K562 (cell line): ENCODE results near the gene NME9. TPM values are rescaled to one million over a fixed set of nuclear protein-coding genes. Genes with fewer than 3 reads are reported as not detected.

Source experiments
- ATAC-seq: fragments of 200-7000 bp; cut with Tn5 transposase; 3 replicates; pipeline ENCODE4 v1.9.1; 2020; ENCODE audit warnings: moderate library complexity
- BruUV-seq: library from RNA; stranded (reverse); fragments of 400-500 nt; replicated peaks from 2 replicates; lab custom pipeline; 2021; lab: Mats Ljungman, UMichigan
- CTCF ChIA-PET: fragments of 300-600 bp; formaldehyde crosslinking; extraction: SDS; loops from one replicate; lab custom pipeline; 2021; ENCODE audit warnings: low intra/inter-chr PET ratio; lab: Yijun Ruan, JAX
- POLR2A ChIA-PET: fragments of 300-600, 350-650 bp; sonication (Branson Sonifier 250); formaldehyde crosslinking; extraction: SDS; loops from one replicate; lab custom pipeline; 2021; ENCODE audit warnings: antibody characterized with exemption, inconsistent platforms; lab: Yijun Ruan, JAX
- DNase-seq, 4 experiments: peaks; one replicate each; pipeline versions ENCODE4 v3.0.0 to v3.0.0-alpha.2; 2011 to 2018; ENCODE audit warnings: low spot score in 3 of 4, mixed read lengths in 3 of 4; ENCODE audit errors: extremely low read depth in 1 of 4
- FAIRE-seq: peaks from 2 replicates; lab custom pipeline; 2011; peaks lifted over from hg19 to GRCh38; lab: Jason Lieb, UNC
- H2AFZ ChIP-seq: 2 replicates; pipeline ENCODE4 v1.6.0; 2011; ENCODE audit warnings: low read depth, low read length, control low read depth, inconsistent platforms
- H3K27ac ChIP-seq: fragments of 200-600 bp; 3 replicates; pipeline ENCODE4 v1.8.0; 2011; ENCODE audit warnings: low read depth, mild to moderate bottlenecking, control low read depth, inconsistent platforms, low read length, moderate library complexity, mixed read lengths; ENCODE audit errors: extremely low read depth
- H3K27me3 ChIP-seq, 2 experiments: fragments of 300-600 bp in 1 of 2; 2 replicates in 1 of 2; 3 replicates in 1 of 2; pipeline versions ENCODE4 v1.6.0 to v1.8.0; 2011; ENCODE audit warnings: inconsistent platforms in 2 of 2, low read length in 2 of 2, mild to moderate bottlenecking in 1 of 2, mixed read lengths in 1 of 2, moderate library complexity in 1 of 2; ENCODE audit not compliant: control insufficient read depth in 2 of 2, insufficient read depth in 2 of 2
- H3K36me3 ChIP-seq: fragments of 300-600 bp; 3 replicates; pipeline ENCODE4 v1.8.0; 2011; ENCODE audit warnings: mild to moderate bottlenecking, low read length, inconsistent platforms; ENCODE audit not compliant: control insufficient read depth, insufficient read depth
- H3K4me1 ChIP-seq, 2 experiments: fragments of 200-600 bp in 1 of 2; replicated peaks in 1 of 2; 2 replicates in 1 of 2; 3 replicates in 1 of 2; pipeline versions ENCODE4 v1.5.1 to v1.8.0; 2011; ENCODE audit warnings: inconsistent platforms in 2 of 2, low read length in 2 of 2, mild to moderate bottlenecking in 1 of 2, mixed read lengths in 1 of 2, moderate library complexity in 1 of 2; ENCODE audit not compliant: control insufficient read depth in 2 of 2, insufficient read depth in 2 of 2
- H3K4me2 ChIP-seq: 2 replicates; pipeline ENCODE4 v1.6.1; 2011; ENCODE audit warnings: low read length, control low read depth, inconsistent platforms, mixed read lengths; ENCODE audit not compliant: insufficient read depth
- H3K4me3 ChIP-seq: fragments of 200-600 bp; sonication (generic), shearing (Covaris generic); 2 replicates; pipeline ENCODE4 v1.5.1; 2016; ENCODE audit warnings: control low read depth, inconsistent platforms
- H3K79me2 ChIP-seq: fragments of 200-600 bp; 3 replicates; pipeline ENCODE4 v1.8.0; 2011; ENCODE audit warnings: low read length, inconsistent platforms; ENCODE audit not compliant: control insufficient read depth, insufficient read depth
- H3K9ac ChIP-seq, 2 experiments: 2 replicates each; pipeline versions ENCODE4 v1.6.0 to v1.6.1; 2011; ENCODE audit warnings: low read depth in 2 of 2, low read length in 2 of 2, control low read depth in 1 of 2, inconsistent platforms in 1 of 2, mild to moderate bottlenecking in 1 of 2, mixed read lengths in 1 of 2; ENCODE audit not compliant: insufficient read depth in 1 of 2
- H3K9me1 ChIP-seq: one replicate; pipeline ENCODE4 v1.6.0; 2011; ENCODE audit warnings: inconsistent platforms, mild to moderate bottlenecking, low read length, moderate library complexity; ENCODE audit not compliant: control insufficient read depth, insufficient read depth
- H3K9me3 ChIP-seq: replicated peaks from 2 replicates; pipeline ENCODE4 v1.5.1; 2011; ENCODE audit warnings: low read depth, low read length, inconsistent platforms; ENCODE audit not compliant: control insufficient read depth, insufficient read depth
- H4K20me1 ChIP-seq: replicated peaks from 2 replicates; pipeline ENCODE4 v1.6.1; 2011; ENCODE audit warnings: low read length, inconsistent platforms, mixed read lengths; ENCODE audit not compliant: control insufficient read depth, insufficient read depth
- CCAR2 ChIP-seq: fragments of 200-400 bp; formaldehyde crosslinking; IDR thresholded peaks from 2 replicates; pipeline ENCODE4 v1.6.1; 2017; ENCODE audit warnings: mild to moderate bottlenecking, low read depth, low read length
- DNMT1 ChIP-seq: fragments of 450-650 bp; IDR thresholded peaks from 2 replicates; pipeline ENCODE4 v1.6.1; 2016; ENCODE audit warnings: antibody characterized with exemption, mild to moderate bottlenecking
- FOXK1 ChIP-seq: sonication (generic); formaldehyde crosslinking; IDR thresholded peaks from 2 replicates; pipeline ENCODE4 v1.8.0; 2022; ENCODE audit warnings: missing genetic modification reagents, mild to moderate bottlenecking, borderline replicate concordance
- MBD2 ChIP-seq: sonication (generic); IDR thresholded peaks from 2 replicates; pipeline ENCODE4 v1.6.1; 2016; ENCODE audit warnings: low read depth, borderline replicate concordance
- ZNF76 ChIP-seq: fragments of 250-450 bp; sonication (Bioruptor Pico); IDR thresholded peaks from 2 replicates; pipeline ENCODE4 v1.4.0; 2020; ENCODE audit warnings: mild to moderate bottlenecking, moderate library complexity, borderline replicate concordance
- ZNF830 ChIP-seq: fragments of 250-450 bp; sonication (Bioruptor Pico); IDR thresholded peaks from 2 replicates; pipeline ENCODE4 v1.5.0; 2021; ENCODE audit warnings: mild to moderate bottlenecking
- WGBS: fragments of 100-300 bp; shearing (Covaris generic); methylation state at CpG from one replicate; pipeline ENCODE4 v1.1.6; 2016; ENCODE audit warnings: low coverage, mixed read lengths; ENCODE audit not compliant: insufficient coverage; ENCODE audit errors: missing lambda C conversion rate; 5-methylcytosine and 5-hydroxymethylcytosine counted together
- in situ Hi-C: fragments of 300-500 bp; cut with MboI; formaldehyde crosslinking; loops from 4 replicates; pipeline ENCODE4 v1.15.0; 2018; ENCODE audit warnings: inconsistent platforms, mixed read lengths
- intact Hi-C: fragments of 100-400 bp; cut with micrococcal nuclease; formaldehyde crosslinking; loops from 2 replicates; pipeline ENCODE4 v1.14.2; 2022
- polyA plus RNA-seq, 8 experiments: library from polyadenylated mRNA; depleted of rRNA in 4 of 8; stranded (reverse) in 5 of 8; unstranded in 3 of 8; fragments of >200 nt; fragmentation: Nextera tagmentation in 2 of 8; fragmentation: Illumina TruSeq in 1 of 8; extraction: Ambion mirVana in 2 of 8; extraction: Trizol in 1 of 8; gene quantifications; 2 replicates each; pipeline versions ENCODE4 v1.2.1 to v1.2.3, GENCODE V29; 2011 to 2014; ENCODE audit warnings: inconsistent platforms in 1 of 8, missing spikeins in 1 of 8
- total RNA-seq, 7 experiments: library from RNA; depleted of rRNA in 6 of 7; stranded (reverse); fragments of >200 nt in 6 of 7; fragmentation: Illumina TruSeq in 2 of 7; extraction: Trizol in 2 of 7; gene quantifications; 2 replicates each; pipeline versions ENCODE4 v1.2.1 to v1.2.3, GENCODE V29; 2011 to 2021; ENCODE audit warnings: low replicate concordance in 1 of 7
- TF ChIP-seq, protein P1 (sequence below): sonication (generic); formaldehyde crosslinking; IDR thresholded peaks from 2 replicates; pipeline ENCODE4 v1.8.0; 2022; ENCODE audit warnings: mild to moderate bottlenecking, missing genetic modification reagents, borderline replicate concordance
- TF ChIP-seq, protein P2 (sequence below): fragments of 450-650 bp; formaldehyde crosslinking; IDR thresholded peaks from 2 replicates; pipeline ENCODE4 v1.4.0; 2020; ENCODE audit warnings: mild to moderate bottlenecking
- TF ChIP-seq, protein P3 (sequence below): fragments of 450-650 bp; IDR thresholded peaks from one replicate; pipeline ENCODE4 v1.6.1; 2018; ENCODE audit warnings: mild to moderate bottlenecking, moderate library complexity; ENCODE audit not compliant: partially characterized antibody
- TF ChIP-seq, protein P4 (sequence below): fragments of 450-650 bp; IDR thresholded peaks from 2 replicates; pipeline ENCODE4 v1.6.1; 2017; ENCODE audit warnings: antibody characterized with exemption

The NME9 gene
- total and polyA plus RNA-seq, 9 of the 15 experiments (the other 6 are each of a cell fraction or from before 2014, with no cell fraction given): 0.05 to 0.15 (median 0.13) TPM; not detected in 6

DNA sequence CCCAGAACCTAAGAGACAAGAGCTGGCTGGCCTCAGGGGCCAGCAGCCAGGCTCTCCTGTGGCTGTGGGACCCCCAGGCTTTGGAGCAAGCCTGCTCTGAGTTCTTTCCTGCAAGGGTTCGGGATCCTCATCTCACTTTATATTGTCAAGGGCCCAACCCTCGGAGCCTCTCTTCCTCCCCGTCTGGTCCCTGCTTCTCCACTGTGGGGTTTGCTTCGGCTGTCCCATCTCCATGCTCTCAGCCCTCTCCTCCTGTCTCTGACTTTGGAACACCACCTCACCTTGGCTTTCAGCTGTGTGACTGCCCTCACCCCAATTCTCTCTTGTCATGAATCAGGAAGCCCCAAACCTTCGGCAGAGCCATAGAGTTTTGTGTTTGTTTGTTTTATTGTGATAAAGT lies 48.7 kb upstream of the NME9 start:
- CTCF ChIA-PET: no interaction called here
- H3K4me3 ChIP-seq: no peak overlapping the region
- BruUV-seq: no TSS peak
- no peaks in the 10 kb centered on the region for H3K9me3 ChIP-seq
- 6% methylated on average over 5 of the region's 5 CpGs for WGBS
- no peaks in the 10 kb centered on the region for H3K9me1 ChIP-seq
- TF ChIP-seq, protein P1, sequence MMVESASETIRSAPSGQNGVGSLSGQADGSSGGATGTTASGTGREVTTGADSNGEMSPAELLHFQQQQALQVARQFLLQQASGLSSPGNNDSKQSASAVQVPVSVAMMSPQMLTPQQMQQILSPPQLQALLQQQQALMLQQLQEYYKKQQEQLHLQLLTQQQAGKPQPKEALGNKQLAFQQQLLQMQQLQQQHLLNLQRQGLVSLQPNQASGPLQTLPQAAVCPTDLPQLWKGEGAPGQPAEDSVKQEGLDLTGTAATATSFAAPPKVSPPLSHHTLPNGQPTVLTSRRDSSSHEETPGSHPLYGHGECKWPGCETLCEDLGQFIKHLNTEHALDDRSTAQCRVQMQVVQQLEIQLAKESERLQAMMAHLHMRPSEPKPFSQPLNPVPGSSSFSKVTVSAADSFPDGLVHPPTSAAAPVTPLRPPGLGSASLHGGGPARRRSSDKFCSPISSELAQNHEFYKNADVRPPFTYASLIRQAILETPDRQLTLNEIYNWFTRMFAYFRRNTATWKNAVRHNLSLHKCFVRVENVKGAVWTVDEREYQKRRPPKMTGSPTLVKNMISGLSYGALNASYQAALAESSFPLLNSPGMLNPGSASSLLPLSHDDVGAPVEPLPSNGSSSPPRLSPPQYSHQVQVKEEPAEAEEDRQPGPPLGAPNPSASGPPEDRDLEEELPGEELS: no peak
- no peak for TF ChIP-seq ZNF76 (CRISPR knock-in tag)
- TF ChIP-seq MBD2: no peak
- TF ChIP-seq FOXK1: no peak
- no peak for TF ChIP-seq ZNF830
- TF ChIP-seq, protein P2, sequence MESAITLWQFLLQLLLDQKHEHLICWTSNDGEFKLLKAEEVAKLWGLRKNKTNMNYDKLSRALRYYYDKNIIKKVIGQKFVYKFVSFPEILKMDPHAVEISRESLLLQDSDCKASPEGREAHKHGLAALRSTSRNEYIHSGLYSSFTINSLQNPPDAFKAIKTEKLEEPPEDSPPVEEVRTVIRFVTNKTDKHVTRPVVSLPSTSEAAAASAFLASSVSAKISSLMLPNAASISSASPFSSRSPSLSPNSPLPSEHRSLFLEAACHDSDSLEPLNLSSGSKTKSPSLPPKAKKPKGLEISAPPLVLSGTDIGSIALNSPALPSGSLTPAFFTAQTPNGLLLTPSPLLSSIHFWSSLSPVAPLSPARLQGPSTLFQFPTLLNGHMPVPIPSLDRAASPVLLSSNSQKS (CRISPR knock-in tag): no peak
- TF ChIP-seq, protein P3, sequence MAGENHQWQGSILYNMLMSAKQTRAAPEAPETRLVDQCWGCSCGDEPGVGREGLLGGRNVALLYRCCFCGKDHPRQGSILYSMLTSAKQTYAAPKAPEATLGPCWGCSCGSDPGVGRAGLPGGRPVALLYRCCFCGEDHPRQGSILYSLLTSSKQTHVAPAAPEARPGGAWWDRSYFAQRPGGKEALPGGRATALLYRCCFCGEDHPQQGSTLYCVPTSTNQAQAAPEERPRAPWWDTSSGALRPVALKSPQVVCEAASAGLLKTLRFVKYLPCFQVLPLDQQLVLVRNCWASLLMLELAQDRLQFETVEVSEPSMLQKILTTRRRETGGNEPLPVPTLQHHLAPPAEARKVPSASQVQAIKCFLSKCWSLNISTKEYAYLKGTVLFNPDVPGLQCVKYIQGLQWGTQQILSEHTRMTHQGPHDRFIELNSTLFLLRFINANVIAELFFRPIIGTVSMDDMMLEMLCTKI: no peak
- TF ChIP-seq DNMT1: no peak
- TF ChIP-seq, protein P4, sequence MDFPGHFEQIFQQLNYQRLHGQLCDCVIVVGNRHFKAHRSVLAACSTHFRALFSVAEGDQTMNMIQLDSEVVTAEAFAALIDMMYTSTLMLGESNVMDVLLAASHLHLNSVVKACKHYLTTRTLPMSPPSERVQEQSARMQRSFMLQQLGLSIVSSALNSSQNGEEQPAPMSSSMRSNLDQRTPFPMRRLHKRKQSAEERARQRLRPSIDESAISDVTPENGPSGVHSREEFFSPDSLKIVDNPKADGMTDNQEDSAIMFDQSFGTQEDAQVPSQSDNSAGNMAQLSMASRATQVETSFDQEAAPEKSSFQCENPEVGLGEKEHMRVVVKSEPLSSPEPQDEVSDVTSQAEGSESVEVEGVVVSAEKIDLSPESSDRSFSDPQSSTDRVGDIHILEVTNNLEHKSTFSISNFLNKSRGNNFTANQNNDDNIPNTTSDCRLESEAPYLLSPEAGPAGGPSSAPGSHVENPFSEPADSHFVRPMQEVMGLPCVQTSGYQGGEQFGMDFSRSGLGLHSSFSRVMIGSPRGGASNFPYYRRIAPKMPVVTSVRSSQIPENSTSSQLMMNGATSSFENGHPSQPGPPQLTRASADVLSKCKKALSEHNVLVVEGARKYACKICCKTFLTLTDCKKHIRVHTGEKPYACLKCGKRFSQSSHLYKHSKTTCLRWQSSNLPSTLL: no peak
- no peak for TF ChIP-seq CCAR2
- TF ChIP-seq, all 486 proteins: peak for 0
- H3K27ac ChIP-seq: no peak overlapping the region
- no peak overlapping the region for H3K9ac ChIP-seq
- FAIRE-seq (no peak), ATAC-seq (no peak), DNase-seq (no peak)
- H3K36me3 ChIP-seq: no peaks in the 10 kb centered on the region
- POLR2A ChIA-PET: interaction anchor here (1.3 kb wide), 1 partner anchor 11 kb away, joined by 6 read pairs; no protein-coding TSS in a partner anchor
- in situ Hi-C loops: no loop called here
- no peaks in the 10 kb centered on the region for H4K20me1 ChIP-seq
- no peak overlapping the region for H2AFZ ChIP-seq
- intact Hi-C loops: no loop called here
- no peaks in the 10 kb centered on the region for H3K27me3 ChIP-seq
- H3K4me2 ChIP-seq: no peak overlapping the region
- H3K4me1 ChIP-seq: no peaks in the 10 kb centered on the region; a peak in 1 of 5 replicates
- no peaks in the 10 kb centered on the region for H3K79me2 ChIP-seq
